GM20000 (cell line): ENCODE results near the gene IFI27L2.

Source experiments
- DNase-seq: peaks from one replicate; pipeline ENCODE4 v3.0.0; 2012; ENCODE audit warnings: low spot score
- CTCF ChIP-seq: IDR thresholded peaks from 2 replicates; pipeline ENCODE4 v1.5.1; 2012; ENCODE audit warnings: mild to moderate bottlenecking, control low read depth; ENCODE audit errors: extremely low read depth, missing control alignments

Gene IFI27L2

GRCh38 chr14:94117856-94118255, 11.5 kb downstream of the IFI27L2 start:
- TF ChIP-seq CTCF = no peak
- no peak for DNase-seq

- DNase-seq = no peak
- TF ChIP-seq CTCF = no peak
These were observed 12.7 kb downstream of the IFI27L2 start for GRCh38 chr14:94116701-94117100.

- TF ChIP-seq CTCF = no peak
- no peak for DNase-seq
These were observed 13.8 kb downstream of the IFI27L2 start for GRCh38 chr14:94115631-94116030.

- no peak for DNase-seq
- TF ChIP-seq CTCF = no peak
These were observed 14.3 kb downstream of the IFI27L2 start for GRCh38 chr14:94115058-94115591.

GRCh38 chr14:94114589-94115057, 14.8 kb downstream of the IFI27L2 start:
- no peak for TF ChIP-seq CTCF

GRCh38 chr14:94113908-94114588, 15.4 kb downstream of the IFI27L2 start:
- no peak for TF ChIP-seq CTCF
- no peak for DNase-seq

More at GRCh38 chr14:94114589-94115057, 14.8 kb downstream of the IFI27L2 start:
- no peak for DNase-seq

- DNase-seq = no peak
- TF ChIP-seq CTCF = no peak
These were observed 15.9 kb downstream of the IFI27L2 start for GRCh38 chr14:94113490-94113889.
